Right lobe of liver (tissue), 4 donors: ENCODE data around the gene TNIK.

Source experiments
- POLR2A ChIP-seq: fragments of 450-650 bp; IDR thresholded peaks from one replicate; pipeline ENCODE4 v1.6.1; 2017; ENCODE audit warnings: antibody characterized with exemption, mild to moderate bottlenecking
- TF ChIP-seq, protein P1 (sequence below), 4 donors: fragments of 200-600 bp in 3 of 4; fragments of 450-650 bp in 1 of 4; IDR thresholded peaks; one replicate each; pipeline versions ENCODE4 v1.5.1 to v1.8.0; 2016 to 2022; ENCODE audit warnings: antibody characterized with exemption in 4 of 4, mild to moderate bottlenecking in 2 of 4
- donor health status: DM: no; HTN: no; CAD: no.
- donor health status: DM: no; HTN: no; CAD: no.
- donor health status: DM: no; HTN: yes; CAD: no.

DNA sequence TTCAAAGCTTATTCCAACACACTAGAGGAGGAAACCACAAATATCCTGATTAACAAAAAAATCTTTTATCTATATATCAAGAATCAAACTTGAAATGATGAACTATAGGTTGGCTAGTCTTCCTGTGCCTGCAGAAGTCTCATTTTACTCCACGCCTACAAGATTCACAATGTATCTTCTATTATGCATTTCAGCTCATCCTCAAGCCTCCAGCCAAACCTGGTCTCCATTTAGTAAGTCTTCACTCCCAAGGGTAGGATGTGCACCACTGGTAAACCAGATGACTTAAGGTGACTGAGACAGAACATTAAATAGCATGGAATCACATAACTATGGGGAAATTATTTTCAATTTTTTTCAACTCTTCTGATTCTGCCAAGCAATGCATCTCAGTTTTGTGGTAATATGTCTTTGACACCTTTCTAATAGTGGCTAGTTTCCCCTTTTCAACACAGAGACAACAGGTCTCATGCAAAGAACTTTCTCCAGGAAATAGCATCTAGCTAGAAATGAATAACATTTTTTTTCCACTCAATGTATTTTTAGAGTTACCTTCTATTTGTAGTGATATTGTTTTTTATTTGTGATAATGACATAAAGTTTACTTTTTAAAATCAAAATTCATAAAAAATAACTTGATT, 166.9 kb downstream of the TNIK start:
- TF ChIP-seq, protein P1, sequence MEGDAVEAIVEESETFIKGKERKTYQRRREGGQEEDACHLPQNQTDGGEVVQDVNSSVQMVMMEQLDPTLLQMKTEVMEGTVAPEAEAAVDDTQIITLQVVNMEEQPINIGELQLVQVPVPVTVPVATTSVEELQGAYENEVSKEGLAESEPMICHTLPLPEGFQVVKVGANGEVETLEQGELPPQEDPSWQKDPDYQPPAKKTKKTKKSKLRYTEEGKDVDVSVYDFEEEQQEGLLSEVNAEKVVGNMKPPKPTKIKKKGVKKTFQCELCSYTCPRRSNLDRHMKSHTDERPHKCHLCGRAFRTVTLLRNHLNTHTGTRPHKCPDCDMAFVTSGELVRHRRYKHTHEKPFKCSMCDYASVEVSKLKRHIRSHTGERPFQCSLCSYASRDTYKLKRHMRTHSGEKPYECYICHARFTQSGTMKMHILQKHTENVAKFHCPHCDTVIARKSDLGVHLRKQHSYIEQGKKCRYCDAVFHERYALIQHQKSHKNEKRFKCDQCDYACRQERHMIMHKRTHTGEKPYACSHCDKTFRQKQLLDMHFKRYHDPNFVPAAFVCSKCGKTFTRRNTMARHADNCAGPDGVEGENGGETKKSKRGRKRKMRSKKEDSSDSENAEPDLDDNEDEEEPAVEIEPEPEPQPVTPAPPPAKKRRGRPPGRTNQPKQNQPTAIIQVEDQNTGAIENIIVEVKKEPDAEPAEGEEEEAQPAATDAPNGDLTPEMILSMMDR (IDR thresholded peaks at IDR 0.05) = no peak
- no peak for TF ChIP-seq POLR2A
